SU-DHL-6 (cell line): ENCODE data around the gene NECTIN3.

Source experiments
- H2AFZ ChIP-seq: fragments of 200-600 bp; sonication (generic); 2 replicates; pipeline ENCODE4 v1.6.1; 2014; ENCODE audit warnings: low read depth, mild to moderate bottlenecking, moderate library complexity, mixed read lengths, antibody characterized with exemption, low read length; ENCODE audit not compliant: severe bottlenecking
- H3F3A ChIP-seq: fragments of 200-600 bp; shearing (Covaris generic); 2 replicates; pipeline ENCODE4 v1.6.0; 2016; ENCODE audit warnings: antibody characterized with exemption, mild to moderate bottlenecking; ENCODE audit not compliant: insufficient read depth
- H3K27ac ChIP-seq: fragments of 200-600 bp; sonication (generic); 2 replicates; pipeline ENCODE4 v1.5.1; 2016; ENCODE audit warnings: low read depth, mild to moderate bottlenecking, low read length, moderate library complexity, mixed read lengths
- H3K27me3 ChIP-seq: fragments of 200-600 bp; sonication (generic), shearing (Covaris generic); 2 replicates; pipeline ENCODE4 v1.6.0; 2014; ENCODE audit warnings: mild to moderate bottlenecking, low read length
- H3K36me3 ChIP-seq: fragments of 200-600 bp; sonication (generic); 2 replicates; pipeline ENCODE4 v1.6.1; 2014; ENCODE audit warnings: mild to moderate bottlenecking, low read length, mixed read lengths
- H3K4me2 ChIP-seq: fragments of 300-600, 200-600 bp; shearing (Covaris generic), sonication (generic); 2 replicates; pipeline ENCODE4 v1.6.0; 2014; ENCODE audit warnings: low read length, low read depth, mild to moderate bottlenecking; ENCODE audit not compliant: poor library complexity, severe bottlenecking
- H3K4me3 ChIP-seq: fragments of 200-600 bp; sonication (generic); 2 replicates; pipeline ENCODE4 v1.5.1; 2014; ENCODE audit warnings: antibody characterized with exemption, low read length, mild to moderate bottlenecking, mixed read lengths; ENCODE audit not compliant: insufficient read depth, poor library complexity, severe bottlenecking
- H3K79me2 ChIP-seq: fragments of 200-600 bp; sonication (generic); 2 replicates; pipeline ENCODE4 v1.6.1; 2014; ENCODE audit warnings: mild to moderate bottlenecking, low read length, moderate library complexity; ENCODE audit not compliant: insufficient read depth
- H3K9ac ChIP-seq: fragments of 200-600 bp; sonication (generic); 2 replicates; pipeline ENCODE4 v1.7.0; 2014; ENCODE audit warnings: mild to moderate bottlenecking, low read length
- H3K9me2 ChIP-seq: fragments of 200-600 bp; sonication (generic); replicated peaks from 2 replicates; pipeline ENCODE4 v1.6.1; 2014; ENCODE audit warnings: low read length; ENCODE audit not compliant: insufficient read depth
- H3K9me3 ChIP-seq: fragments of 200-600 bp; sonication (generic); 2 replicates; pipeline ENCODE4 v1.6.1; 2014; ENCODE audit warnings: low read length, mixed read lengths; ENCODE audit not compliant: insufficient read depth
- H4K20me1 ChIP-seq: fragments of 200-600 bp; sonication (generic); 2 replicates; pipeline ENCODE4 v1.6.1; 2014; ENCODE audit warnings: low read depth, mild to moderate bottlenecking, antibody characterized with exemption, low read length, moderate library complexity, mixed read lengths
- CTCF ChIP-seq: fragments of 200-600 bp; sonication (generic); IDR thresholded peaks from one replicate; pipeline ENCODE4 v1.5.1; 2017; ENCODE audit warnings: antibody characterized with exemption, mild to moderate bottlenecking, low read length, moderate library complexity; ENCODE audit not compliant: insufficient read depth, poor library complexity, severe bottlenecking
- EZH2phosphoT487 ChIP-seq: fragments of 200-600 bp; sonication (generic), shearing (Covaris generic); conservative IDR thresholded peaks from 2 replicates; pipeline ENCODE4 v1.6.1; 2018; ENCODE audit warnings: mild to moderate bottlenecking, antibody characterized with exemption, low read length, moderate library complexity, mixed read lengths

The NECTIN3 gene

GRCh38 chr3:111106993-111107661 lies 35.5 kb downstream of the NECTIN3 start:
- H3K4me2 ChIP-seq = no peak overlapping the region
- no peak overlapping the region for H2AFZ ChIP-seq

GRCh38 chr3:111107662-111108035 lies 36.0 kb downstream of the NECTIN3 start:
- H4K20me1 ChIP-seq = no peaks in the 10 kb centered on the region
- TF ChIP-seq EZH2phosphoT487 (no peak), CTCF (no peak)

More at GRCh38 chr3:111106993-111107661, 35.5 kb downstream of the NECTIN3 start:
- H3K9me3 ChIP-seq = no peaks in the 10 kb centered on the region
- TF ChIP-seq CTCF = no peak
- TF ChIP-seq EZH2phosphoT487 = no peak
- no peak overlapping the region for H3K27ac ChIP-seq
- no peak overlapping the region for H3K9ac ChIP-seq
- no peaks in the 10 kb centered on the region; the same call in 1 of the 2 replicates for H3K27me3 ChIP-seq
- H3K36me3 ChIP-seq = no peaks in the 10 kb centered on the region
- no peaks in the 10 kb centered on the region for H4K20me1 ChIP-seq
- H3F3A ChIP-seq = no peaks in the 10 kb centered on the region
- H3K9me2 ChIP-seq = no peaks in the 10 kb centered on the region
- H3K4me3 ChIP-seq = no peak overlapping the region
- no peaks in the 10 kb centered on the region for H3K79me2 ChIP-seq

GRCh38 chr3:111112913-111113312 lies 41.3 kb downstream of the NECTIN3 start:
- H3K9me2 ChIP-seq = no peaks in the 10 kb centered on the region
- H2AFZ ChIP-seq = no peak overlapping the region
- H3K36me3 ChIP-seq = no peaks in the 10 kb centered on the region
- no peaks in the 10 kb centered on the region for H3F3A ChIP-seq
- no peak overlapping the region for H3K9ac ChIP-seq
- no peak overlapping the region for H3K4me3 ChIP-seq
- no peaks in the 10 kb centered on the region for H3K9me3 ChIP-seq
- TF ChIP-seq CTCF = no peak
- no peak for TF ChIP-seq EZH2phosphoT487
- no peaks in the 10 kb centered on the region for H3K79me2 ChIP-seq
- no peaks in the 10 kb centered on the region for H4K20me1 ChIP-seq
- no peak overlapping the region for H3K27ac ChIP-seq
- no peak overlapping the region for H3K4me2 ChIP-seq
- no peaks in the 10 kb centered on the region for H3K27me3 ChIP-seq

More at GRCh38 chr3:111107662-111108035, 36.0 kb downstream of the NECTIN3 start:
- H3K36me3 ChIP-seq = no peaks in the 10 kb centered on the region
- H3K27ac ChIP-seq = no peak overlapping the region
- no peak overlapping the region for H3K4me2 ChIP-seq
- no peaks in the 10 kb centered on the region for H3K9me3 ChIP-seq
- no peaks in the 10 kb centered on the region for H3K9me2 ChIP-seq
- H3K9ac ChIP-seq = no peak overlapping the region
- H3F3A ChIP-seq = no peaks in the 10 kb centered on the region
- H3K79me2 ChIP-seq = no peaks in the 10 kb centered on the region
- H3K27me3 ChIP-seq = no peaks in the 10 kb centered on the region; the same call in 1 of the 2 replicates
- no peak overlapping the region for H3K4me3 ChIP-seq
- H2AFZ ChIP-seq = no peak overlapping the region
